H9 (cell line): ENCODE data around the gene SPOP. TPM values are rescaled to one million over a fixed set of nuclear protein-coding genes. Genes with fewer than 3 reads are reported as not detected.

ENCODE experiments used
- DNase-seq: peaks from one replicate; pipeline ENCODE4 v3.0.0-alpha.2; 2017
- H2AFZ ChIP-seq: one replicate; pipeline ENCODE4 v1.6.1; 2013; ENCODE audit warnings: mild to moderate bottlenecking, low read length, control low read depth, moderate library complexity
- H2AK5ac ChIP-seq: 2 replicates; pipeline ENCODE4 v1.6.1; 2013; ENCODE audit warnings: low read length, control low read depth, mixed read lengths; ENCODE audit not compliant: insufficient read length
- H2BK120ac ChIP-seq: one replicate; pipeline ENCODE4 v1.6.1; 2013; ENCODE audit warnings: low read depth, mild to moderate bottlenecking, low read length, control low read depth, inconsistent platforms; ENCODE audit not compliant: poor library complexity, severe bottlenecking
- H2BK12ac ChIP-seq: 2 replicates; pipeline ENCODE4 v1.6.1; 2013; ENCODE audit warnings: low read length, control low read depth, mixed read lengths, low read depth; ENCODE audit not compliant: insufficient read length
- H2BK15ac ChIP-seq: 2 replicates; pipeline ENCODE4 v1.6.1; 2013; ENCODE audit warnings: low read depth, low read length, control low read depth
- H2BK20ac ChIP-seq: one replicate; pipeline ENCODE4 v1.6.1; 2013; ENCODE audit warnings: low read depth, mild to moderate bottlenecking, low read length, control low read depth, inconsistent platforms; ENCODE audit not compliant: poor library complexity, severe bottlenecking
- H2BK5ac ChIP-seq: 2 replicates; pipeline ENCODE4 v1.6.1; 2013; ENCODE audit warnings: low read length, control low read depth, mixed read lengths; ENCODE audit not compliant: insufficient read length
- H3K14ac ChIP-seq: 2 replicates; pipeline ENCODE4 v1.6.1; 2013; ENCODE audit warnings: low read length, control low read depth; ENCODE audit not compliant: insufficient read depth
- H3K18ac ChIP-seq: 2 replicates; pipeline ENCODE4 v1.6.1; 2013; ENCODE audit warnings: low read depth, mild to moderate bottlenecking, mixed read lengths, low read length, control low read depth; ENCODE audit not compliant: insufficient read length
- H3K23ac ChIP-seq: 2 replicates; pipeline ENCODE4 v1.6.1; 2013; ENCODE audit warnings: low read length, control low read depth, mixed read lengths, low read depth; ENCODE audit not compliant: insufficient read length
- H3K23me2 ChIP-seq: 2 replicates; pipeline ENCODE4 v1.6.1; 2013; ENCODE audit warnings: low read depth, mild to moderate bottlenecking, mixed read lengths, low read length, control low read depth; ENCODE audit not compliant: insufficient read length, poor library complexity, severe bottlenecking
- H3K27ac ChIP-seq: 2 replicates; pipeline ENCODE4 v1.5.1; 2013; ENCODE audit warnings: low read length, control low read depth, mixed read lengths, low read depth; ENCODE audit not compliant: insufficient read length
- H3K27me3 ChIP-seq: 2 replicates; pipeline ENCODE4 v1.6.1; 2013; ENCODE audit warnings: low read length, control low read depth, inconsistent platforms; ENCODE audit not compliant: insufficient read depth
- H3K4ac ChIP-seq: 2 replicates; pipeline ENCODE4 v1.6.1; 2013; ENCODE audit warnings: low read depth, mild to moderate bottlenecking, control low read depth, inconsistent platforms, low read length, moderate library complexity
- H3K4me1 ChIP-seq: 2 replicates; pipeline ENCODE4 v1.6.1; 2013; ENCODE audit warnings: low read length, control low read depth, inconsistent platforms; ENCODE audit not compliant: insufficient read depth
- H3K4me2 ChIP-seq: 2 replicates; pipeline ENCODE4 v1.6.1; 2013; ENCODE audit warnings: low read length, control low read depth, mixed read lengths; ENCODE audit not compliant: insufficient read length, insufficient read depth
- H3K56ac ChIP-seq: 2 replicates; pipeline ENCODE4 v1.6.1; 2013; ENCODE audit warnings: low read depth, mild to moderate bottlenecking, mixed read lengths, low read length, control low read depth; ENCODE audit not compliant: insufficient read length
- H3K79me1 ChIP-seq: 2 replicates; pipeline ENCODE4 v1.6.1; 2013; ENCODE audit warnings: low read depth, mild to moderate bottlenecking, moderate library complexity, low read length, control low read depth, inconsistent platforms; ENCODE audit not compliant: insufficient read depth, poor library complexity, severe bottlenecking
- H3K79me2 ChIP-seq: 2 replicates; pipeline ENCODE4 v1.6.1; 2013; ENCODE audit warnings: low read length, control low read depth, inconsistent platforms; ENCODE audit not compliant: insufficient read depth
- H3K9ac ChIP-seq: 2 replicates; pipeline ENCODE4 v1.6.1; 2013; ENCODE audit warnings: low read length, control low read depth, mixed read lengths; ENCODE audit not compliant: insufficient read length; ENCODE audit errors: extremely low read depth
- H3K9me3 ChIP-seq: one replicate; pipeline ENCODE4 v1.6.1; 2013; ENCODE audit warnings: low read depth, low read length, inconsistent platforms; ENCODE audit not compliant: control insufficient read depth
- H3T11ph ChIP-seq: one replicate; pipeline ENCODE4 v1.6.1; 2013; ENCODE audit warnings: mild to moderate bottlenecking, low read length, control low read depth, inconsistent platforms
- H4K20me1 ChIP-seq: one replicate; pipeline ENCODE4 v1.6.1; 2013; ENCODE audit not compliant: control insufficient read depth, insufficient read length, insufficient read depth
- H4K5ac ChIP-seq: 2 replicates; pipeline ENCODE4 v1.6.1; 2013; ENCODE audit warnings: low read depth, mild to moderate bottlenecking, mixed read lengths, low read length, control low read depth; ENCODE audit not compliant: insufficient read length
- H4K8ac ChIP-seq: replicated peaks from 2 replicates; pipeline ENCODE4 v1.6.1; 2013; ENCODE audit warnings: low read length, control low read depth, mixed read lengths, low read depth; ENCODE audit not compliant: insufficient read length
- H4K91ac ChIP-seq: 2 replicates; pipeline ENCODE4 v1.6.1; 2013; ENCODE audit warnings: low read depth, mild to moderate bottlenecking, moderate library complexity, mixed read lengths, low read length, control low read depth; ENCODE audit not compliant: insufficient read length
- H3K27ac Mint-ChIP-seq, 3 experiments: 2 replicates in 2 of 3; 3 replicates in 1 of 3; pipeline ENCODE4 v1.8.0; 2020 to 2021; ENCODE audit warnings: mixed read lengths in 3 of 3, mild to moderate bottlenecking in 1 of 3, moderate library complexity in 1 of 3
- H3K27me3 Mint-ChIP-seq: 2 replicates; pipeline ENCODE4 v1.8.0; 2021; ENCODE audit warnings: low read depth, mild to moderate bottlenecking, moderate library complexity, mixed read lengths
- H3K36me3 Mint-ChIP-seq, 3 experiments: 2 replicates in 2 of 3; 3 replicates in 1 of 3; pipeline ENCODE4 v1.8.0; 2020 to 2021; ENCODE audit warnings: low read depth in 3 of 3, mixed read lengths in 3 of 3; ENCODE audit not compliant: insufficient read depth in 1 of 3
- H3K4me1 Mint-ChIP-seq, 2 experiments: 2 replicates each; pipeline ENCODE4 v1.8.0; 2020; ENCODE audit warnings: mixed read lengths in 2 of 2
- H3K4me3 Mint-ChIP-seq, 2 experiments: 2 replicates in 1 of 2; 3 replicates in 1 of 2; pipeline ENCODE4 v1.8.0; 2020 to 2021; ENCODE audit warnings: mild to moderate bottlenecking in 2 of 2, mixed read lengths in 2 of 2, moderate library complexity in 1 of 2
- H3K9me3 Mint-ChIP-seq, 2 experiments: 2 replicates in 1 of 2; 3 replicates in 1 of 2; pipeline ENCODE4 v1.8.0; 2020; ENCODE audit warnings: mild to moderate bottlenecking in 2 of 2, mixed read lengths in 2 of 2, moderate library complexity in 1 of 2
- CTCF ChIP-seq: fragments of 200-600 bp; sonication (generic); conservative IDR thresholded peaks from 3 replicates; pipeline ENCODE4 v1.8.0; 2021; ENCODE audit warnings: antibody characterized with exemption, mild to moderate bottlenecking
- total RNA-seq: library from RNA; stranded (reverse); gene quantifications from 2 replicates; pipeline ENCODE4 v1.2.1, GENCODE V29; 2021

SPOP gene
- total RNA-seq, 1 experiment from 2014 or later: 33.7 TPM

DNA sequence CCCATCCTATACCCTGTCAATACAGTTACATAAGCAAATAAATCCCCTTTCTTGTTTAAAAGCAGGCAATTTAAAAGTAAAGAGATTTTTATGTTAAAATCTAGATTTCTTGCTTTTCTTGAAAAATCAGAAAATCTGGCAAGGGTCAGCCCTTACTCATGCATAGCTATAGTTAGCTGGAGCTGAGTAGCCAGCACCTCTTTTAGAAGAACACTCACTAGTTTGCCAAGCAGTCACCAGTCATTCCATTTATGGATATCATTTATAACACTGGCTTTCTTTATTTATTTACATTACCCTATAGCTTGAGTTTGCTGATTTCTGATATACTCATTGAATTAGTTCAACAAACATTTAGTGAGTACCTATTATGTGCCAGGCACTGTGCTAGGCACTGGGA, 56.5 kb downstream of the SPOP start:
- no peak overlapping the region for H2BK15ac ChIP-seq
- H2BK120ac ChIP-seq: no peak overlapping the region
- no peak overlapping the region for H3K14ac ChIP-seq
- H3K4ac ChIP-seq: no peak overlapping the region
- H3K36me3 Mint-ChIP-seq: peaks cover 11 to 44% (median 41%) of the 10 kb centered on the region in 3 experiments; a peak in 6 of 7 replicates
- no peaks in the 10 kb centered on the region for H3K9me3 Mint-ChIP-seq
- no peak overlapping the region for H4K91ac ChIP-seq
- no peak for DNase-seq
- no peaks in the 10 kb centered on the region for H3K79me2 ChIP-seq
- TF ChIP-seq CTCF: no peak
- no peaks in the 10 kb centered on the region; the same call in 1 of the 2 replicates for H3K4me1 ChIP-seq
- no peak overlapping the region for H2AK5ac ChIP-seq
- no peak overlapping the region for H2BK5ac ChIP-seq
- no peak overlapping the region for H3K23ac ChIP-seq
- H3K56ac ChIP-seq: no peak overlapping the region
- no peak overlapping the region for H3K4me2 ChIP-seq
- no peaks in the 10 kb centered on the region for H3K27me3 Mint-ChIP-seq
- H3K4me3 Mint-ChIP-seq: no peak overlapping the region
- no peaks in the 10 kb centered on the region for H3K79me1 ChIP-seq
- H4K5ac ChIP-seq: no peak overlapping the region
- H3K18ac ChIP-seq: no peak overlapping the region
- H3K27ac ChIP-seq: no peak overlapping the region
- H3K23me2 ChIP-seq: no peaks in the 10 kb centered on the region
- H3K9ac ChIP-seq: no peak overlapping the region
- no peak overlapping the region for H2BK12ac ChIP-seq
- no peaks in the 10 kb centered on the region for H3K9me3 ChIP-seq
- H3T11ph ChIP-seq: no peak overlapping the region
- no peaks in the 10 kb centered on the region for H3K27me3 ChIP-seq
- H2BK20ac ChIP-seq: no peak overlapping the region
- H2AFZ ChIP-seq: no peak overlapping the region
- no peaks in the 10 kb centered on the region for H4K20me1 ChIP-seq
- H3K27ac Mint-ChIP-seq: no peak overlapping the region
- no peak overlapping the region for H4K8ac ChIP-seq
- no peaks in the 10 kb centered on the region; a peak in 1 of 4 replicates for H3K4me1 Mint-ChIP-seq
